Activated CD8-positive, alpha-beta T cell treated with anti-CD3 and anti-CD28 coated beads, Interleukin-2, amount 10 ng/mL, durations not matched to agents 7 days and 5 days (primary cell): ENCODE results near the gene KPNA1. TPM values are rescaled to one million over a fixed set of nuclear protein-coding genes. Genes with fewer than 3 reads are reported as not detected.

ENCODE experiments used
- ATAC-seq: fragments of 150-1000 bp; cut with Tn5 transposase; one replicate; pipeline ENCODE4 v1.10.0; 2021; ENCODE audit warnings: moderate library complexity
- CTCF ChIA-PET: fragments of 350-600 bp; sonication (Branson Sonifier 250); formaldehyde crosslinking; loops from one replicate; lab custom pipeline; 2021; ENCODE audit warnings: antibody characterized with exemption; lab: Charles Lee
- POLR2A ChIA-PET: fragments of 350-600 bp; sonication (Branson Sonifier 250); formaldehyde crosslinking; loops from one replicate; lab custom pipeline; 2021; ENCODE audit warnings: antibody characterized with exemption; lab: Charles Lee
- DNase-seq: peaks from one replicate; pipeline ENCODE4 v3.0.0-alpha.2; 2020
- H3K27ac Mint-ChIP-seq: one replicate; pipeline ENCODE4 v1.8.0; 2021; ENCODE audit warnings: mild to moderate bottlenecking, mixed read lengths
- H3K27me3 Mint-ChIP-seq: one replicate; pipeline ENCODE4 v1.8.0; 2021; ENCODE audit warnings: low read depth, mixed read lengths
- H3K36me3 Mint-ChIP-seq: one replicate; pipeline ENCODE4 v1.8.0; 2021; ENCODE audit warnings: low read depth, mixed read lengths
- H3K4me1 Mint-ChIP-seq: one replicate; pipeline ENCODE4 v1.8.0; 2021; ENCODE audit warnings: low read depth, mixed read lengths
- H3K4me3 Mint-ChIP-seq: one replicate; pipeline ENCODE4 v1.8.0; 2021; ENCODE audit warnings: mild to moderate bottlenecking, mixed read lengths
- H3K9me3 Mint-ChIP-seq: one replicate; pipeline ENCODE4 v1.8.0; 2022; ENCODE audit warnings: mixed read lengths; ENCODE audit not compliant: insufficient read depth
- total RNA-seq, 2 experiments: library from RNA; stranded (reverse); gene quantifications; one replicate each; pipeline ENCODE4 v1.2.3, GENCODE V29; 2021

KPNA1 gene
- total RNA-seq, 2 experiments from 2014 or later = 58.8 to 60.2 TPM

DNA sequence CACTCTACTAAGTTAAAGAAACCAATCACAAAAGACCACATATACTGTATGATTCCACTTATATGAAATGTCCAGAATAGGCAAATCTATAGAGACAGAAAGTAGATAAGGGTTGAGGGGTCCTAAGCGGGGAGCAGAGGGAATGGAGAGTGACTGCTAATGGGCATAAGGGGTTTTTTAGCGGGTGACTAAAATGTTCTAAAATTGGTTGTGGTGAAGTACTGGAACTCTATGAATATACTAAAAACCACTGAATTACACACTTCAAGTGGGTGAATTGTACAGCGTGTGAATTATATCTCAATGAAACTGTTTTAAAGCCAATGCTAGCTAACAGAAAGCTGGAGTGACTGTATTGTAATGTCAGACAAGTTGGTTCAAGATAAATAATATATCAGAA is 33.3 kb downstream of the KPNA1 start:
- CTCF ChIA-PET = no interaction called here
- ATAC-seq (no peak), DNase-seq (no peak)
- POLR2A ChIA-PET = interaction anchor here (1.1 kb wide), 1 partner anchor 19 kb away, joined by 3 read pairs; no protein-coding TSS in a partner anchor
- Mint-ChIP-seq H3K9me3 (no peaks in the 10 kb centered on the region), H3K4me3 (no peak overlapping the region), H3K36me3 (peaks cover 9% of the 10 kb centered on the region), H3K27me3 (no peaks in the 10 kb centered on the region), H3K27ac (no peak overlapping the region), H3K4me1 (peaks cover 12% of the 10 kb centered on the region)

GRCh38 chr3:122476532-122476931 is 38.2 kb downstream of the KPNA1 start:
- Mint-ChIP-seq H3K4me3 (no peak overlapping the region), H3K36me3 (peaks cover 15% of the 10 kb centered on the region), H3K4me1 (peaks cover 17% of the 10 kb centered on the region), H3K27me3 (no peaks in the 10 kb centered on the region), H3K9me3 (no peaks in the 10 kb centered on the region), H3K27ac (no peak overlapping the region)
- no peak for ATAC-seq
- CTCF ChIA-PET = no interaction called here
- POLR2A ChIA-PET = no interaction called here
- no peak for DNase-seq

- peaks cover 19% of the 10 kb centered on the region for H3K4me1 Mint-ChIP-seq
- H3K27ac Mint-ChIP-seq = no peak overlapping the region
- POLR2A ChIA-PET = no interaction called here
- H3K27me3 Mint-ChIP-seq = no peaks in the 10 kb centered on the region
- H3K4me3 Mint-ChIP-seq = no peak overlapping the region
- CTCF ChIA-PET = no interaction called here
- H3K36me3 Mint-ChIP-seq = peaks cover 15% of the 10 kb centered on the region
- DNase-seq (no peak), ATAC-seq (no peak)
- no peaks in the 10 kb centered on the region for H3K9me3 Mint-ChIP-seq
Measured at GRCh38 chr3:122475316-122475715, 39.4 kb downstream of the KPNA1 start.

- CTCF ChIA-PET = interaction anchor here (0.8 to 1.3 kb wide), 2 partner anchors 11 to 27 kb away, joined by 3 to 5 read pairs; no protein-coding TSS in a partner anchor
- peaks cover 30% of the 10 kb centered on the region for H3K4me1 Mint-ChIP-seq
- no peak for DNase-seq
- peaks cover 16% of the 10 kb centered on the region for H3K36me3 Mint-ChIP-seq
- POLR2A ChIA-PET = interaction anchor here (0.6 kb wide), 1 partner anchor 635 kb away, joined by 3 read pairs; no protein-coding TSS in a partner anchor
- no peaks in the 10 kb centered on the region for H3K27me3 Mint-ChIP-seq
- H3K4me3 Mint-ChIP-seq = no peak overlapping the region
- no peak overlapping the region for H3K27ac Mint-ChIP-seq
- no peaks in the 10 kb centered on the region for H3K9me3 Mint-ChIP-seq
- ATAC-seq = no peak
Measured at GRCh38 chr3:122469659-122470058, 45.1 kb downstream of the KPNA1 start.

- DNase-seq = no peak
- Mint-ChIP-seq H3K27ac (no peak overlapping the region), H3K4me3 (no peak overlapping the region), H3K9me3 (no peaks in the 10 kb centered on the region), H3K4me1 (peaks cover 30% of the 10 kb centered on the region), H3K27me3 (no peaks in the 10 kb centered on the region), H3K36me3 (peaks cover 11% of the 10 kb centered on the region)
- ChIA-PET POLR2A (interaction anchor here (0.6 to 1.8 kb wide), 2 partner anchors 46 to 636 kb away, joined by 3 to 4 read pairs; partner anchors contain the start of gene KPNA1), CTCF (interaction anchor here (0.8 to 1.3 kb wide), 2 partner anchors 11 to 27 kb away, joined by 3 to 5 read pairs; no protein-coding TSS in a partner anchor)
- no peak for ATAC-seq
Measured at GRCh38 chr3:122468896-122469533, 45.7 kb downstream of the KPNA1 start.

GRCh38 chr3:122466701-122467240 is 48.0 kb downstream of the KPNA1 start:
- ChIA-PET CTCF (no interaction called here), POLR2A (no interaction called here)
- Mint-ChIP-seq H3K9me3 (no peaks in the 10 kb centered on the region), H3K36me3 (peaks cover 16% of the 10 kb centered on the region), H3K27ac (no peak overlapping the region), H3K4me3 (no peak overlapping the region), H3K4me1 (peaks cover 14% of the 10 kb centered on the region), H3K27me3 (no peaks in the 10 kb centered on the region)
- no peak for ATAC-seq
- DNase-seq = no peak

- no peak overlapping the region for H3K4me3 Mint-ChIP-seq
- POLR2A ChIA-PET = no interaction called here
- CTCF ChIA-PET = interaction anchor here (1.4 kb wide), 1 partner anchor 215 kb away, joined by 4 read pairs; the partner anchor contains the start of gene PARP14
- H3K9me3 Mint-ChIP-seq = no peaks in the 10 kb centered on the region
- peaks cover 7% of the 10 kb centered on the region for H3K4me1 Mint-ChIP-seq
- ATAC-seq (no peak), DNase-seq (no peak)
- no peaks in the 10 kb centered on the region for H3K27me3 Mint-ChIP-seq
- H3K36me3 Mint-ChIP-seq = peaks cover 24% of the 10 kb centered on the region
- no peak overlapping the region for H3K27ac Mint-ChIP-seq
Measured at GRCh38 chr3:122464659-122465058, 50.1 kb downstream of the KPNA1 start.

DNA sequence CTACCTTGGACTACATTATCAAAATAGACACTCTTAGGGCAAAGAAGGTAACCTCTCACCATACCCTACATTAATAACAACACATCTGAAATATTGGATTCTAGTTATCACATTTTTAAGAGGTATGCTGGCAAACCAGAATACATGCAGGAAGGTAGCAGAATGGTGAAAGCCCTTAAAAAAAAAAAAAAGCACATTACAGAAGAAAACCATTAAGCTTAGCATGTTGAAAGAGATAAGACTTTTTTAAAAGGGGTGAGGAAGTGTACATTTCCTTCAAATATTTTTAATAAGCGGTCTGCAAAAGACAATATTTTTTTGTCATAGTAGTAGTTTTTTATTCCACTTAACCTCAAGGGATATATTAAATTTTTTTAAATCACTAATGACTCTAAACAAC is 52.3 kb downstream of the KPNA1 start:
- ATAC-seq = no peak
- POLR2A ChIA-PET = no interaction called here
- Mint-ChIP-seq H3K4me1 (no peaks in the 10 kb centered on the region), H3K9me3 (no peaks in the 10 kb centered on the region), H3K36me3 (peaks cover 40% of the 10 kb centered on the region), H3K4me3 (no peak overlapping the region), H3K27ac (no peak overlapping the region), H3K27me3 (no peaks in the 10 kb centered on the region)
- CTCF ChIA-PET = no interaction called here
- no peak for DNase-seq

- POLR2A ChIA-PET = interaction anchor here (0.6 kb wide), 1 partner anchor 14 kb away, joined by 3 read pairs; no protein-coding TSS in a partner anchor
- ATAC-seq = no peak
- H3K27ac Mint-ChIP-seq = no peak overlapping the region
- no peak overlapping the region for H3K4me3 Mint-ChIP-seq
- no peaks in the 10 kb centered on the region for H3K27me3 Mint-ChIP-seq
- DNase-seq = no peak
- no peaks in the 10 kb centered on the region for H3K9me3 Mint-ChIP-seq
- peaks cover 37% of the 10 kb centered on the region for H3K36me3 Mint-ChIP-seq
- no peaks in the 10 kb centered on the region for H3K4me1 Mint-ChIP-seq
- CTCF ChIA-PET = no interaction called here
Measured at GRCh38 chr3:122461806-122462205, 52.9 kb downstream of the KPNA1 start.

DNA sequence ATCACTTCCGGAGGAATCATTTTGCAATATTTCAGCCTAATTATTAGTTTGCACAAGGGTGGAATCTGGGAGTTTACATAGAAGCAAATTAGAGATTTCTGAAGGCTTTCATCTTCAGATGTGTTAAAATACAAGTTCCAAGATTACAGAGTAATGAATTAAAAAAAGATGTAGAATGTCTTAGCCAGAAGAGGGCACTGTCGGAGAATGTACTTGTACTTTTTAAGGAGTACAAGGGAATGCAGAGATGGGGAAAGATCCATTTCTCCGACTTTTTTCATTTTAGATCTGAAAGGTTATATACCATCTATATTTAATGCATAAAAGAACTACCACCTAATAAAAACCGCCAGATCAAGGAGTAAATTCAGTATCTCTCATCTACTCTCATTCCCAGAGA is 55.7 kb downstream of the KPNA1 start:
- Mint-ChIP-seq H3K36me3 (peaks cover 35% of the 10 kb centered on the region), H3K9me3 (no peaks in the 10 kb centered on the region), H3K27me3 (no peaks in the 10 kb centered on the region), H3K4me3 (no peak overlapping the region), H3K27ac (no peak overlapping the region), H3K4me1 (no peaks in the 10 kb centered on the region)
- CTCF ChIA-PET = interaction anchor here (1.0 to 1.8 kb wide), 9 partner anchors 10 to 221 kb away, joined by 3 to 13 read pairs (median 4); partner anchors contain the start of genes FAM162A and PARP14
- POLR2A ChIA-PET = interaction anchor here (0.6 kb wide), 1 partner anchor 67 kb away, joined by 3 read pairs; no protein-coding TSS in a partner anchor
- DNase-seq (no peak), ATAC-seq (no peak)

DNA sequence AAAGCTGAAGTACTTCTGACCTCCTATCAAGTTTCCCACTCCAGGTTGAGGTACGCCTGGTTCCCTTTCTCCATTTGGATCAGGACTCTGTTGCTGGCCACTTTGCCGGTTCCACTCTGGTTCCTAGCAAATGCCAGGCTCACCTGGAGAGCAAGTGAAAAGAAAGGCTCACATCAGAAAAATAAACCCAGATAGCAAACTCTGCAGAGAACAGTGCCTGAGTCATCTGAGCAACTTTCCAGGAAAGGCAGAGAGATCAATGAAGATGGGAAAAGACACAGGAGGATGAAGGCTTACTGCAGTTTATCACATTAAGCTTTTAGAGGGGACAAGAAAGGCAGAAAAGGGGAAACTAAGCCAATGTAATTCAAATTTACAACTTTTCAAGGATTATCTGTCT is 57.0 kb downstream of the KPNA1 start:
- POLR2A ChIA-PET = interaction anchor here (1.3 kb wide), 1 partner anchor 42 kb away, joined by 3 read pairs; the partner anchor contains the start of gene WDR5B
- Mint-ChIP-seq H3K4me1 (no peaks in the 10 kb centered on the region), H3K9me3 (no peaks in the 10 kb centered on the region), H3K27me3 (no peaks in the 10 kb centered on the region), H3K27ac (no peak overlapping the region), H3K36me3 (peaks cover 37% of the 10 kb centered on the region), H3K4me3 (no peak overlapping the region)
- CTCF ChIA-PET = interaction anchor here (0.6 to 1.8 kb wide), 11 partner anchors 11 to 223 kb away, joined by 3 to 13 read pairs (median 4); partner anchors contain the start of gene PARP14
- ATAC-seq = no peak
- no peak for DNase-seq

DNA sequence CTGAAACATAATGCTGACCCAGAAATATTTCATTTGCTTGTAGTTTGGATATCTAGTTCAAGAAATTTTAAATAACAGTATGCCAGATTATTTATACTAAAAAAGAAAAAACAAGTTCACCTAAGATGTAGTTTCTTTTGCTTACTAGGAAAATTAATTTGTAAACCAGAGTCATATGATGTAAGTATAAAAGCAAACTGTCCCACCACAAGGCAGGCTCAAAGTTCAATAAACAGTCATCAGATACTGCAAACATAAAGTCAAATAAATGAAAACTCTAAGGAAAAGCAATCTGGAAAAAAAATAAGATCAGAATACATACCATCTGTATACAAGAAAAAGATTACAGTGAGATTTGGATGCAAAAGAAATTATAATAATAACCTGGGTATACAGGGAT is 58.7 kb downstream of the KPNA1 start:
- Mint-ChIP-seq H3K27me3 (no peaks in the 10 kb centered on the region), H3K9me3 (no peaks in the 10 kb centered on the region), H3K27ac (no peak overlapping the region), H3K4me1 (no peaks in the 10 kb centered on the region), H3K4me3 (no peak overlapping the region), H3K36me3 (peaks cover 29% of the 10 kb centered on the region)
- no peak for DNase-seq
- ChIA-PET POLR2A (no interaction called here), CTCF (interaction anchor here (0.9 to 1.2 kb wide), 2 partner anchors 72 to 223 kb away, joined by 3 to 4 read pairs; partner anchors contain the start of gene FAM162A)
- ATAC-seq = no peak
